ENCODE results near the gene PTPRM. TPM values are rescaled to one million over a fixed set of nuclear protein-coding genes. Genes with fewer than 3 reads are reported as not detected.

PTPRM gene
- total and polyA plus RNA-seq, 2 of the 8 experiments (the other 6 are each of a cell fraction or from before 2014, with no cell fraction given), result 4.1 to 7.0 TPM

DNA sequence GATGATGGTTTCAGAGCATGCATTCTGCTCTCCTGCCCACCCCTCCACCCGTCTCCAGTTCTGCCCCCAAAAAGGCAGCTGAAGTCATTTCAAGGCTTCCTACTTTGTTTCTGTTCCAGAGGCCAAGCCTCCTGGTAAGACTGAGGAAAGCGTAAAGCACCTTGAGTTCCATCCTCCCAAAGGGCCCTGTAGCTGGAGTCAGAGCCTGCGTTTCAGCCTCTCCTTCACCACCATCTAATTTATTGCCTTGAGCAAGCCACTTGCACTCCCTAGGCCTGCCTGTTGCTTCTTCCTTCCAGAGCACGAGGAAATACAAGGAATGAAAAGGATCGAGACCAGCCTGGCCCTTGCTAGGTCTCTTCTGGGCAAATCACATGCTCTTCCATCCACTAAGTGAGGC is 797.9 kb downstream of the PTPRM start:
- Histone ChIP-seq H3K79me1 (ENCODE audit: low read depth, low read length) (no peaks in the 10 kb centered on the region), H4K8ac (ENCODE audit: extremely low read depth, insufficient read depth, low read length) (no peak overlapping the region), H2BK12ac (ENCODE audit: low read depth, low read length) (peak overlapping the region; percentile 23; the same call in 1 of the 2 replicates), H3K4ac (replicated peaks; ENCODE audit: insufficient read length, low read depth, low read length) (no peak overlapping the region), H2AK5ac (ENCODE audit: low read depth, low read length) (no peak overlapping the region), H2AFZ (ENCODE audit: low read length) (no peak overlapping the region), H3K4me3 (ENCODE audit: extremely low read depth in 1 of 4, insufficient read depth in 2 of 4, low read depth in 3 of 4, low read length in 4 of 4) (no peak overlapping the region), H2BK5ac (ENCODE audit: low read depth, low read length) (no peak overlapping the region), H3K9me3 (ENCODE audit: insufficient read depth in 2 of 2, low read depth in 1 of 2, low read length in 1 of 2) (no peaks in the 10 kb centered on the region), H3K79me2 (ENCODE audit: control insufficient read depth in 1 of 2, insufficient read depth in 2 of 2, low read length in 2 of 2) (no peaks in the 10 kb centered on the region), H3K27ac (ENCODE audit: low read depth, low read length) (no peak overlapping the region), H4K20me1 (replicated peaks in 1 of 2; ENCODE audit: control insufficient read depth in 1 of 2, insufficient read depth in 2 of 2, low read length in 2 of 2) (no peaks in the 10 kb centered on the region), H3K36me3 (ENCODE audit: control insufficient read depth in 2 of 4, insufficient read depth in 4 of 4, low read length in 3 of 4) (no peaks in the 10 kb centered on the region), H3K18ac (ENCODE audit: extremely low read depth, low read length) (no peak overlapping the region), H2BK15ac (ENCODE audit: low read length) (0 out of 2 replicates have a peak overlapping the region, but pooled peaks have one; percentile 82), H3K4me2 (ENCODE audit: insufficient read depth in 1 of 2, low read depth in 2 of 2, low read length in 2 of 2) (no peak overlapping the region), H3K4me1 (replicated peaks in 1 of 4; ENCODE audit: control insufficient read depth in 3 of 4, insufficient read depth in 4 of 4, low read length in 3 of 4) (peaks cover 0 to 6% (median 2%) of the 10 kb centered on the region in 4 experiments; a peak in 5 of 7 replicates), H2BK20ac (ENCODE audit: low read length) (no peak overlapping the region), H4K5ac (ENCODE audit: insufficient read length, low read depth, low read length) (no peak overlapping the region), H3K23me2 (ENCODE audit: low read depth, low read length) (no peaks in the 10 kb centered on the region; the same call in 1 of the 2 replicates), H3K27me3 (replicated peaks in 1 of 4; ENCODE audit: control insufficient read depth in 3 of 4, extremely low read depth in 1 of 4, insufficient read depth in 3 of 4, low read length in 3 of 4) (peaks cover 0 to 6% (median 4%) of the 10 kb centered on the region in 4 experiments; a peak in 3 of 7 replicates), H2BK120ac (replicated peaks; ENCODE audit: low read depth, low read length) (no peak overlapping the region), H4K91ac (replicated peaks; ENCODE audit: insufficient read length, low read length) (no peak overlapping the region), H3K23ac (ENCODE audit: insufficient read length) (no peak overlapping the region), H3K56ac (replicated peaks; ENCODE audit: insufficient read length, low read depth, low read length) (no peak overlapping the region), H3K9ac (replicated peaks in 1 of 4; ENCODE audit: extremely low read depth in 1 of 4, low read depth in 3 of 4, low read length in 3 of 4) (no peak overlapping the region), H3K14ac (ENCODE audit: insufficient read length) (no peak overlapping the region)
- CTCF ChIA-PET (ENCODE audit: partially characterized antibody), result interaction anchor here (1.8 kb wide), 2 partner anchors 21 to 25 kb away, joined by 4 to 6 read pairs; no protein-coding TSS in a partner anchor
- POLR2A ChIA-PET (ENCODE audit: partially characterized antibody), result no interaction called here
- FAIRE-seq, result no peak
- DNase-seq (ENCODE audit: low read depth in 1 of 2, low spot score in 2 of 2), result no peak
- 83% methylated on average over 5 of the region's 5 CpGs; no CpG with 5 or more reads in 1 of the 2 experiments for WGBS, 2 experiments (ENCODE audit: extremely low coverage in 1 of 2, insufficient coverage in 1 of 2, insufficient read length in 1 of 2, insufficient replicate concordance in 2 of 2, low coverage in 1 of 2, low lambda C conversion rate in 2 of 2, missing lambda C conversion rate in 1 of 2)
- TF ChIP-seq BACH1 (IDR thresholded peaks at IDR 0.05; ENCODE audit: low read length) (no peak), EP300 (IDR thresholded peaks at IDR 0.05; ENCODE audit: borderline replicate concordance in 1 of 2, low read depth in 2 of 2, low read length in 2 of 2) (no peak), RXRA (IDR thresholded peaks at IDR 0.05; ENCODE audit: insufficient read depth, low read depth, low read length) (no peak), TAF1 (IDR thresholded peaks at IDR 0.05; ENCODE audit: low read depth, low read length) (no peak), SP2 (IDR thresholded peaks at IDR 0.05; ENCODE audit: low read length) (no peak), HDAC2 (IDR thresholded peaks at IDR 0.05; ENCODE audit: borderline replicate concordance in 1 of 2, low read depth in 2 of 2, low read length in 2 of 2) (no peak), GTF2F1 (IDR thresholded peaks at IDR 0.05; ENCODE audit: borderline replicate concordance, low read depth, low read length) (no peak), RBBP5 (IDR thresholded peaks at IDR 0.05; ENCODE audit: borderline replicate concordance, low read depth, low read length) (no peak), POLR2A (IDR thresholded peaks at IDR 0.05; ENCODE audit: control extremely low read depth in 1 of 2, low read depth in 2 of 2, low read length in 2 of 2) (no peak), TAF7 (optimal IDR thresholded peaks at IDR 0.05; ENCODE audit: borderline replicate concordance, low read depth, low read length) (no peak), SP4 (IDR thresholded peaks at IDR 0.05; ENCODE audit: low read length) (no peak), MAX (IDR thresholded peaks at IDR 0.05) (no peak), PHF8 (conservative IDR thresholded peaks at IDR 0.05; ENCODE audit: low read depth, low read length) (no peak), NRF1 (IDR thresholded peaks at IDR 0.05; ENCODE audit: low read depth, low read length) (no peak)
